ENCODE data around the gene TNNT1.
A peak's percentile ranks its signal among the peaks of the same experiment; 100 is the strongest.

The TNNT1 gene

DNA sequence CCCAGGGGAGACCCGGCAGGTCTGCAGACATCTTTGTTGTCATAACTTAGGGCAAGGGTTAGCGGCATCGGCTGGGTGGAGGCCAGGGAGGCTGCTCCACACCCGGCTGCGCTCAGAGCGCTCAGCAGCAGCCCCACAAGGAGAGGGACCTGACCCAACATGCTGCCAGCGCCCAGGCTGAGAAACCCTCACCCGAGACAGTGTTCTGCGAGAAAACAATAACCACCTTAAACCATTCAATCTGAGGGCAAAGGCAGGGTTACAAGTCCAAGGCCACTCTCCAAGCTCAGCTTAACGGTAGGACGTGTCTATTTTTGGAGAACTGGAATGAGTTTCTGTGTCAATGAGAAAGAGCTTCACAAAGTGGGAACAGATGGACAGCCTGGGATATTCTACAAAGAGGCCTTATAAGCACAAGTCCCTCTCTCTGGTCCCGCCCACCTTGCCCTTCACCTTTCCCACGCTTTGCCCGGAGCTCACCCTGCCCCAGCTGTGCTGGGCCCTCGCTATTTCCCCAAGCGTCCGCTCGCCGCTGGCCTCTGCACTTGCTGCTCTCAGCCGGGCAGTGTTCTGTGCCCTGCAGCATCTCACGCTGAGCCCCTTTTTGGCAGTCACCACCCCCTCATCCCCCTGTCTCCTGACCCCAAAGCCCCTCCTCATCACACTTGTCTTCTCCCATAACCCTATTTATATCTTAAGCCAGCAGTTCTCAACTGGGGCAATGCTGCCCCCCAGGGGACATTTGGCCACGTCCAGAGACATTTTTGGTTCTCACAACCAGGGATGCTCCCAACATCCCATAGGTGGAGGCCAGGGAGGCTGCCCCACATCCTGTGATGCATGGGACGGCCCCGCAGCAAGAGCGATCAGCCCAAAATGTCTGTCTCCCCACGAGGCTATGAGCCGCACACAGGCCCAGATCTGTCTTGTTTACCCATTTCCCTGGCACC is 49.2 kb downstream of the TNNT1 start:
- H3K36me3 ChIP-seq = peaks cover 80% of the 10 kb centered on the region
- peaks cover 10% of the 10 kb centered on the region for H3K9me3 ChIP-seq
- peaks cover 26% of the 10 kb centered on the region for H3K4me1 ChIP-seq
- H4K20me1 ChIP-seq = peaks cover 76% of the 10 kb centered on the region
- H3K9ac ChIP-seq = no peak overlapping the region
- no peak overlapping the region for H3K27ac ChIP-seq
- H3K4me3 ChIP-seq = no peak overlapping the region
- no peak for TF ChIP-seq Cebpa-rat (IDR thresholded peaks at IDR 0.05)
- no peak overlapping the region for H3K4me2 ChIP-seq
- H3K27me3 ChIP-seq = no peaks in the 10 kb centered on the region

DNA sequence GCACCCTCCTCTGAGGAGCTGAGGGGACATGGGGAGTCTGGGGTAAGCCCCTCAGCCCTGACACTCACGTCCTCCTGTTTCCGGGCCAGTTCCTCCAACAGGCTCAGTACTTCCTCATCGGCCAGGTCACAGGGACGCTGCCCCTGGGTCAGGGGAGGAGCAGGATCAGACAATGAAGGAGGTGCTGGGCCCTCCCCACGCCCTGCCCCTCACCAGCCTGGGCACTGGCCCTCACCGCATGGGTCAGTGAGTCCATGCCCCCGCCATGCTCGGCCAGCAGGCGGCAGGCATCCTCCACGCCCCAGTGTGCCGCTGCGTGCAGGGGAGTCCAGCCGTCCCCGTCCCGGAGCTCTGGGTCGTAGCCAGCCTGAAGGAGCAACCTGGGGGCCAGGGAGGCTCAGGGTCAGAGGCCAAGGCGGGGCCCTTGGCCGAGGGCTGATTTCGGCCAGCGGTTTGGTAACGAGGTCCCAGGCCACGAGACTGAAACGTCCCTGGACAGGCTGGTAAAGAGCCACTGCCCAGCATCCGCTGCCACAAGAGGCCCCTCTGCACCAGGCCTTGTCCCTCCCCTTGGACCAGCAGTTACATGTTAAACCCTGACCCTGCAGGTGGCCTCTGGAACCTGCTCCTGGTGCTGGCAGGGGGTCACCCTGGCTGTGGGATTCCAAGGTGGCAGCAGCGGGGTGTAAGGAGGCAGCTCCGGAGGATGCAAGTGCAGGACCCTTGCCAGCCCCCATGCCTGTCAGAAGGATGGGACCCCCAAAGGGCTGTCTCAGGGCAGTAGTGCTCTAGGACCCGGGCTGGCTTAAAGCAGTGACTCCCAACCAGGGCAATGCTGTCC is 50.1 kb downstream of the TNNT1 start:
- Histone ChIP-seq H3K4me2 (peak overlapping the region; percentile 39; the same call in 1 of the 2 replicates), H3K9ac (no peak overlapping the region), H3K36me3 (peaks cover 80% of the 10 kb centered on the region), H3K27me3 (no peaks in the 10 kb centered on the region), H3K27ac (peak overlapping the region; percentile 41; the same call in 1 of the 2 replicates), H3K4me1 (peaks cover 26% of the 10 kb centered on the region), H3K9me3 (peaks cover 10% of the 10 kb centered on the region), H3K4me3 (no peak overlapping the region), H4K20me1 (peaks cover 72% of the 10 kb centered on the region)
- no peak for TF ChIP-seq Cebpa-rat (IDR thresholded peaks at IDR 0.05)

- Histone ChIP-seq H4K20me1 (peaks cover 65% of the 10 kb centered on the region), H3K36me3 (peaks cover 73% of the 10 kb centered on the region), H3K9me3 (peaks cover 3% of the 10 kb centered on the region), H3K27me3 (no peaks in the 10 kb centered on the region), H3K4me1 (peaks cover 26% of the 10 kb centered on the region), H3K4me2 (peak overlapping the region; percentile 39), H3K9ac (0 out of 2 replicates have a peak overlapping the region, but pooled peaks have one; percentile 29), H3K4me3 (no peak overlapping the region), H3K27ac (peak overlapping the region; percentile 41)
- no peak for TF ChIP-seq Cebpa-rat (IDR thresholded peaks at IDR 0.05)
These were observed 50.9 kb downstream of the TNNT1 start for GRCh38 chr19:55097864-55098715.

DNA sequence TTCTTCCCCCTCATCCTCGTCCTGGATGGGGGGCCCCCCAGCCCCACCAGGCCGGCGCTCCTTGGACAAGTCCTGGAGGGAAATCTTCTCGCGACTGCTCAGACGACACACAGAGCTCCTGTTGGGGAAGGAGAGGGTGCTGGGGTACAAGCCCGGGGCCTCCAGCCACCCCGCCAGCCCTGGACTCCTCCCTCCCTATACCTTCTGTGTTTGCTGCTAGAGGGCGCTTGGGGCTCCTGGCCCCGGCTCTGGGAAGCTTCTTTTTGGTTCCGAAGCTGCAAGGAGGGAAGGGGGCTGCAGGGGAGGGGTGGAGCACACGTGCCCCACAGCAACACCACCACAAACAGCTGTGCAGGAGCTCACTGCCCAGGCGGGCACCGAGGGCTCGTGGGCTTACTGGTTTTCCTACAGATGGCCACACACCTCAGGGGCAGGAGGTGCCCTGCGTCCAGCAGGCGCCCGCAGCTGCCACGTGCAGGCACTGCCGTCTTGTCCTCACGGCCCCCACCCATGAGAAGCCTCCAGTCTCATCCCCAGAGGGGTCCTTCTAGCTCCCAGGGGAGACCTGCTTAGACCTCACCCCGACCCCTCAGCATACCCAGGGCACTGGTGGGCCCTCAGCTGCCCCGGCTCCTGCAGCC is 52.8 kb downstream of the TNNT1 start:
- H3K4me1 ChIP-seq = peaks cover 26% of the 10 kb centered on the region
- peaks cover 59% of the 10 kb centered on the region for H4K20me1 ChIP-seq
- peak overlapping the region; percentile 2; the same call in 1 of the 2 replicates for H3K4me2 ChIP-seq
- H3K9ac ChIP-seq = no peak overlapping the region
- H3K27ac ChIP-seq = no peak overlapping the region
- TF ChIP-seq Cebpa-rat (IDR thresholded peaks at IDR 0.05) = no peak
- H3K36me3 ChIP-seq = peaks cover 72% of the 10 kb centered on the region
- H3K27me3 ChIP-seq = no peaks in the 10 kb centered on the region
- no peak overlapping the region for H3K4me3 ChIP-seq
- no peaks in the 10 kb centered on the region for H3K9me3 ChIP-seq

- no peak overlapping the region for H3K9ac ChIP-seq
- no peak overlapping the region for H3K4me2 ChIP-seq
- peaks cover 26% of the 10 kb centered on the region for H3K4me1 ChIP-seq
- H4K20me1 ChIP-seq = peaks cover 59% of the 10 kb centered on the region
- H3K9me3 ChIP-seq = no peaks in the 10 kb centered on the region
- TF ChIP-seq Cebpa-rat (IDR thresholded peaks at IDR 0.05) = no peak
- no peak overlapping the region for H3K4me3 ChIP-seq
- no peak overlapping the region for H3K27ac ChIP-seq
- H3K27me3 ChIP-seq = no peaks in the 10 kb centered on the region
- peaks cover 72% of the 10 kb centered on the region for H3K36me3 ChIP-seq
These were observed 53.5 kb downstream of the TNNT1 start for GRCh38 chr19:55095260-55096060.

DNA sequence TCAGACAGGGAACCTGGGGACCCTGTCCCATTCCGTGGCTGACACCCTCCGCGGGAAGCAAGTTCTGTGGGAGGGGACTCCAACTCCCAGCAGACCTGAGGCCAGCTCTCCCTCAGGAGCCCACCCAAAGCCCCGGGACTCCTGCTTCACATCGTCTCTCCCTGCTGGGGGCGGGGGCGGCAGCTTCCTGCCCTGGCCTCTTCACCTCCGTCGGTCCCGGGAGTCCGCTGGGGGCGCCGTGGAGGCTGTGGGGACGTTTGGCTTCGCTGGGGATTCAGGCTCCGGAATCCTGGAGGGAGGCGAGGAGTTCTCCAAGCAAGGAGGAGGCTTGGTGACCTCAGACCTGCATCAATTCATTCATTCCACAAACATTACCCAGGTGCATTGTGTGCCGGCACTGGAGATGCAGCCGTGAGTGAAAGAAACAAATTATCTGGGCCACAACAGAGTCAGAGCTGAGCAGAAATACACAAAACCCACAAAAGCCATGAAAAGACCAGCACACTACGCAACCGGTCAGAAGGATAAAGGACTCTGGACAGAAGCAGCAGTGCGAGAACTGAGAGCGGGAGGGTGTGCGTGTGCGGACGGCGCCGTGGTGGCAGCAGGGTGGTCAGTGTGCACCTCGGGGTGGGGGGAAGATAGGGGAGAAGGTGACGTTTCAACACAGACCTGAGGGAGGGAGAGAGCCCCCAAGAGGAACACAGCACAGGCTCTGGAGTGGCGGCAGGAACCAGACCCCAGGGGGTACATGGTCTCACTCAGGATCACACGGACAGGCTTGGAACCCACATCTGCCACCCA is 54.3 kb downstream of the TNNT1 start:
- no peak overlapping the region for H3K9ac ChIP-seq

GRCh38 chr19:55092423-55093318 is 56.3 kb downstream of the TNNT1 start:
- no peak for TF ChIP-seq Cebpa-rat (IDR thresholded peaks at IDR 0.05)
- H4K20me1 ChIP-seq = peaks cover 54% of the 10 kb centered on the region
- H3K9ac ChIP-seq = no peak overlapping the region
- H3K9me3 ChIP-seq = no peaks in the 10 kb centered on the region
- H3K4me2 ChIP-seq = no peak overlapping the region
- peaks cover 60% of the 10 kb centered on the region for H3K36me3 ChIP-seq
- H3K27ac ChIP-seq = no peak overlapping the region
- peaks cover 17% of the 10 kb centered on the region for H3K4me1 ChIP-seq
- peaks cover 6% of the 10 kb centered on the region for H3K27me3 ChIP-seq
- H3K4me3 ChIP-seq = no peak overlapping the region

More for the DNA sequence above, 54.3 kb downstream of the TNNT1 start:
- Histone ChIP-seq H3K4me1 (peaks cover 26% of the 10 kb centered on the region), H4K20me1 (peaks cover 55% of the 10 kb centered on the region), H3K9me3 (no peaks in the 10 kb centered on the region), H3K4me3 (no peak overlapping the region), H3K27ac (no peak overlapping the region), H3K27me3 (no peaks in the 10 kb centered on the region), H3K4me2 (no peak overlapping the region), H3K36me3 (peaks cover 70% of the 10 kb centered on the region)
- no peak for TF ChIP-seq Cebpa-rat (IDR thresholded peaks at IDR 0.05)

Measured in BLaER1 (cell line).